T-helper 9 cell (primary cell): ENCODE data around the gene HCN1.
"Not testable (repeated sequence)": the region's sequence is repeated elsewhere in the genome, so short reads cannot be mapped to it uniquely, and the experiment has no call there.

Experiments used
- DNase-seq: peaks from one replicate; pipeline ENCODE4 v3.0.0-alpha.2; 2020

The HCN1 gene

DNA sequence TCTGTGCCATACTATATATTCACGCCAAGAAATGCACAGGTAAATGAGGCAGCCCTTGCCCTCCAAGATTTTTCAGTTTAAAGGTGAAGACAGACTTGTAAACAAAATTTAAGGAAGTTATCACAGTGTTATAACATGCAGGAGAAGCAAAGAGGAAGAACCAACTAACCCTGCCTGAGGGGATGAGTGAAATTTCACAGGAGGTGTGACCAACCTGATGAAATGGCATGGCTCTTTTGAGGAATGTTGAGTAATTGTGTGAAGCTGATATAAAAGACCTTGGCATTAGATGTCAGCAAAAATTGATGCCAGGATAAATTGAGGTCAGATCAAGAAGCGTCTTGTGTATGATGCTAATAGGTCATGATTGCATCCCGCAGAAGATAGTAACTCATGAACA lies 86.5 kb downstream of the HCN1 start:
- DNase-seq: no peak

- DNase-seq: no peak
Observed at GRCh38 chr5:45604092-45604491, 92.1 kb downstream of the HCN1 start.

- no peak for DNase-seq
Observed at GRCh38 chr5:45601424-45601823, 94.8 kb downstream of the HCN1 start.

DNA sequence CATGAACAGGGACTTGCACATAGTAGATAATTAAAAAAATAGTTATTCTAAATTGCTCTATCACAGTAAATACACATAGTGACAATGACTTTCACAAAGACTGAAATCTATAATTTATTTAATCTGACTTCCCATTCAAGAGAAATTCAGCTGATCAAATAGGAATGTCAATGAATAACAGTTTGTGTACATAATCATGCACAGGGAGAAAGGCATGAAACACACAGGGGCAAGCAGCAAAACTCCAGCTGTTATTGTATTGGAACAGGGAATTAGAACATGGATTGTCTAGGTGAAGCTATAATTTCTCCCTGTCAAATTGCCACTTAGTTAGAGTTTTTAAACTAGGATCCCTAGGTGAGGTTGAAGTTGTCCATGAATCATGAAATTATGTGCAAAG lies 99.9 kb downstream of the HCN1 start:
- DNase-seq: no peak

DNA sequence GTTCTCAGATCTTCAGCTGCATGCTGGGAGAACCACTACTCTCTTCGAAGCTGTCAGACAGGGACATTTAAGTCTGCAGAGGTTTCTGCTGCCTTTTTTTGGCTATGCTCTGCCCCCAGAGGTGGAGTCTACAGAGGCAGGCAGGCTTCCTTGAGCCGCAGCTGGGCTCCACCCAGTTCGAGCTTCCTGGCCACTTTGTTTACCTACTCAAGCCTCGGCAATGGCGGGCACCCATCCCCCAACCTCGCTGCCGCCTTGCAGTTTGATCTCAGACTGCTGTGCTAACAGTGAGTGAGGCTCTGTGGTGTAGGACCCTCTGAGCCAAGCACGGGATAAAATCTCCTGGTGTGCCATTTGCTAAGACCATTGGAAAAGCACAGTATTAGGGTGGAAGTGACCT lies 110.2 kb downstream of the HCN1 start:
- DNase-seq: not testable (repeated sequence)

DNA sequence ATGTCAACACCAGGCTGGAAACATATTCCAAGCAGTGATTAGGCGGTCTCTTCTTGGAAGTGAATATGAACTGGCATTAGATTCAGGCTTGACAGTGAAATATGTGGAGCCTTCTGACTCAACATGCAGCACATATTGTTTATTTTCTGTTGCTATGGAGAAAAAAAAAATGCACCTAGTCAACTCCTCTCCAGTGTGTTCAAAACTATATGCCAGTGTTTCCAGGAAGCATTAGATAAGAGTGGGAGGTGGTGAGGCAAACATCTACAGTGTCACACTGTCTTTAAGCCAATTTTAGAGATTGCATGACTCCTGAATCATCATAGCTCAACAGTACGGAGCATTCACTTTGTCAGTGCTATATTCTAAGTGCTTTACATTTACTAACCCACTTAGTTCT lies 117.9 kb downstream of the HCN1 start:
- no peak for DNase-seq

DNA sequence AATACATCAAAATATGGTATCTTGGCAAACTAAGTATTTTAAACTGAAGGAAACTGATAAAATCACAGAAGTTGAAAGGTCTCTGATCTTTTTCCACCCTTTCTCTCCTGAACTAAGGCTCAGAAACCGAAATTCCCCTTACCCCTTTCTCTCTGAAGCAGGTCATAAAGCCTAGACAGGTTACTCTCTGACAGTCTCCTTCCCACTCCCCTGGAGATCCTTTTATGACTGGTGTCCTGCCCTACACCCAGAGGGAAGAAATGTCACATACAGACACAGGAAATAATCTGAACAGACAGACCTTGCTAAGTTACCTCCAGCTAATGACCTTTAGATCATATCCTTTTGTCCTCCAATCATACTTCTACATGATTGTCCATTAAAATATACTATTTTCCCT lies 127.4 kb downstream of the HCN1 start:
- DNase-seq: no peak

GRCh38 chr5:45542421-45542820 lies 153.8 kb downstream of the HCN1 start:
- no peak for DNase-seq

GRCh38 chr5:45533663-45534062 lies 162.5 kb downstream of the HCN1 start:
- no peak for DNase-seq

GRCh38 chr5:45532826-45533624 lies 163.2 kb downstream of the HCN1 start:
- no peak for DNase-seq

GRCh38 chr5:45521067-45521466 lies 175.1 kb downstream of the HCN1 start:
- no peak for DNase-seq

DNA sequence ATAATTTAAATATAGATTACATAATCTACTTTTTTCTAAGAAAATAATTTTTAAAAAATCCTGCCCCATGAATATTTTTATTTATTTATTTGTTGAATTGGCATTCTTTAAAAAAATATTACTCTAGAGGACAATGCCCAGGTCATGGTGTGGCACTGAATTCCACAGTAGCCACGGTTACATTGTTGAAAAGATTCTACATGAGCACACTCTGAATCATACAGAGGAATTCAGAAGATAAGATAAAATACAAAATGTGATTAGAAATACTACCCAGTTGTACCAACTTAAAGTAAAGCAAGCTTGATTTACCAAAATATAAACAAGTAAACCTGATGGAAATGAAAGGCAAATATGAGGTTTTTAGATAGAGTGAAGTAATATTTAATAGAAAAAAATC lies 183.7 kb downstream of the HCN1 start:
- DNase-seq: no peak

DNA sequence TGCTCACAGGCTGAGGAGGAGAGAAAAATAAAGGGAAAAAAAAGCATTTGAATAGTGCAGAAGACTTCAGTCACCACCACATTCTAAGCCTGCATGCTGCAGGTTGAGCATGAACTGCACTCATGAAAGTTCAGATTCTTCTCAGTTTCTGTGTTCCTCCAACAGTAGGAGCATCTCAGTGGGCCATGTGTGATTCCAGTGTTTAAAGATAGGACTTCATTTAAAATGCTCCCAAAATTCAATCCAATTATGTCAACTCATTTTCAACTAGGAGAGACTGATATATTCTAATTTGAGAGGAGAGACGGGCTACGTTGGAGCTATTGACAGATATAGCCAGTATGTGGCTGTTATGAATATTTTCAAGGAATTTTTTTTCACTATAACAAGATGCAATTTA lies 186.8 kb downstream of the HCN1 start:
- no peak for DNase-seq

- no peak for DNase-seq
Observed at GRCh38 chr5:45508135-45508534, 188.0 kb downstream of the HCN1 start.

GRCh38 chr5:45507178-45507577 lies 189.0 kb downstream of the HCN1 start:
- no peak for DNase-seq

DNA sequence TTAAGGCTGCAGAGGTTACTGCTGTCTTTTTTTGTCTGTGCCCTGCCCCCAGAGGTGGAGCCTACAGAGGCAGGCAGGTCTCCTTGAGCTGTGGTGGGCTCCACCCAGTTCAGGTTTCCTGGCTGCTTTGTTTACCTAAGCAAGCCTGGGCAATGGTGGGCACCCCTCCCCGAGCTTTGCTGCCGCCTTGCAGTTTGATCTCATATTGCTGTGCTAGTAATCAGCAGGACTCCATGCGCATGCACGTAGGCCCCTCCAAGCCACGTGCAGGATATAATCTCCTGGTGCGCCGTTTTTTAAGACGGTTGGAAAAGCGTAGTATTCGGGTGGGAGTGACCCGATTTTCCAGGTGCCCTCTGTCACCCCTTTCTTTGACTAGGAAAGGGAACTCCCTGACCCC lies 197.2 kb downstream of the HCN1 start:
- not testable (repeated sequence) for DNase-seq

DNA sequence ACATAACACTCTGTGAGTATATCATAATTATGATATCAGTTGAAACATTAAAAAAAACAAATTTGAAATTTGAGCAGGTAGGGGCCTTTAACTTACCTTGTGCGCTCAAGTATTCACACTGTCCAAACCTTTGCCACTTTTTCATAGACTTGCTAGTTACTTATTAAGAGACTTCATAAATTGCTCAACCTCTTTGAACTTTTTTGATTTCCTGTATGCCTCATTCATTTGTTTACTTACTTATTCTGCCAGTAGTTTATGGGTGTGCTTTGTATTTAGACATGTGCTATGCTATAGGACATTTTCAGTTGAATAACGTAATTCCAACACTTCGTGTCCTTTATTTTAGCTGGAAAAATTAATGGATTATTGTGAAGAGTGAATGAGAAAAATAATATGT lies 204.8 kb downstream of the HCN1 start:
- DNase-seq: no peak

DNA sequence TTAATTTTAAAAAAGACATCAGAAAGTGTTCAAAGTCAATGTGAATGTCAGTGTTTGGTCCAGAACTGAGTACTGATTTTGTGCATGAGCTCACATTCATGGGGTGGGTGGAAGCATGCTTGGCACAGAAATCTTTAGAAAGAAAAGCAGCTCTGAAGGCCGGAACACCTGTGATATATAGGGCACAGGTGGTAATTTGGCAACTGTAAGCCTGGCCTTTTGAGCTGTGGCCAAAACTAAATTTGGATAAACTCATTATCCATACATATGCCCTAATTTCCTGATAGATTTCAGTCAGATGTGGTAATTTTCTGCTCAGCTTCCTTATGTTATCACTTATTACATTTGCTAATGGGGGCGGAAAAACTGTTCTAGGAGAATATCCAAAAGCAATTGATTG lies 211.4 kb downstream of the HCN1 start:
- DNase-seq: no peak

DNA sequence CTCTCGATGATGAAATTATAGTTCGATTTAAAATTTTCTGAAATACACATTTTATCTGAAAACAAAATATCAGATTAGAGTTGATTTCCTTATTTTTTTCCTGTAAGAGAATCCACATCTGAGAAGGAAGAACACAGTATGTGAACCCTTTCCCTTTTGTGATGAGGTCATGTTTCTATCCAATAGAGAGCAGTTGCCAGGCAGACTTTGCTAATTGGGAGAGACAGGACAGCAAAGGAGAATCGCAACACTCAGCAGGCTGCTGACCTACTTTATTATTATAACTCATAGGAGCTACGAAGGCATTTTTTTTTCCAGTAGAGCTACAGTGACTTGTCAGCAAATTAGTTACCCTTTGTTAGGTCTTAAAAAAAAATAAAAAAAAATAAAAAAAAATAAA lies 242.1 kb downstream of the HCN1 start:
- no peak for DNase-seq

DNA sequence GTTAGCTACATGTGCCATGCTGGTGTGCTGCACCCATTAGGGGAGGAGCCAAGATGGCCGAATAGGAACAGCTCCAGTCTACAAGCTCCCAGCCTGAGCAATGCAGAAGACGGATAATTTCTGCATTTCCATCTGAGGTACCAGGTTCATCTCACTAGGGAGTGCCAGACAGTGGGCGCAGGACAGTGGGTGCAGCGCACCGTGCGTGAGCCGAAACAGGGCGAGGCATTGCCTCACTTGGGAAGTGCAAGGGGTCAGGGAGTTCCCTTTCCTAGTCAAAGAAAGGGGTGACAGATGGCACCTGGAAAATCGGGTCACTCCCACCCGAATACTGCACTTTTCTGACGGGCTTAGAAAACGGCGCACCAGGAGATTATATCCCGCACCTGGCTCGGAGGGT lies 251.3 kb downstream of the HCN1 start:
- not testable (repeated sequence) for DNase-seq

DNA sequence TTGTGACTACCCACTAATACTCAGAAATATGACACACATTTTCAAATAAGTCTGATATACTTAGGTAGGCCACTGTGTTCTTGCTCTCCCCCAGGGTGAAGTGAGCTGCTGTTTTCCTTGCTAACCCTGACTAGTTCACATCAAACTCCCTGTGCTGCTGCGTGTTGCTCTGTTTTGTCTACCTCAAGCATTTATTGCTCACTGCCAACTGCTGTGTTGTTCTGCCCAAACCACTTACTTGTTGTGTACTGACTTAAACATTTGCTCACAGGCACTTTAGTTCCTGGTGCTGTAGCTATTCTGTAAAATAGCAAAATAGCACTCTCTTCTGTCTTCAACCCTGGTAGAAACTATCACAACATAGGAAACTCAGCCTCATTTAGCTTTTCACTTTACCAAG lies 255.7 kb downstream of the HCN1 start:
- no peak for DNase-seq

DNA sequence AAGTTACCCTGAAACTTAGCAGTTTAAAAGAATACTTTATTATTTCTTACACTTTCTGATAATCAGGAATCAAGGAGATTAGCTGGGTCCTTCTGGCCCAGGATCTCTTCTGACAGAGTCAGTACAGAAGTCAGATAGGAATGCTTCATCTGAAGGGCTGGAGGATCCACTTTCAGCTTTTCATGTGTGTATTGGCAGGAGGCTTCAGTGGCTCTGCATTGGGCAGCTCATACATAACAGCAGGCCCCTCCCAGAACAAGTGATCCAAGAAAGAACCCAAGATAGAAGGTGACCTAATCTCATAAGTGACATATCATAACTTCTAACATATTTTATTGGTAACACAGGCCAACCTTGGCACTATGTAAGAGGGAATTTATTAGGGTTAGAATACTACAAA lies 258.4 kb downstream of the HCN1 start:
- no peak for DNase-seq

DNA sequence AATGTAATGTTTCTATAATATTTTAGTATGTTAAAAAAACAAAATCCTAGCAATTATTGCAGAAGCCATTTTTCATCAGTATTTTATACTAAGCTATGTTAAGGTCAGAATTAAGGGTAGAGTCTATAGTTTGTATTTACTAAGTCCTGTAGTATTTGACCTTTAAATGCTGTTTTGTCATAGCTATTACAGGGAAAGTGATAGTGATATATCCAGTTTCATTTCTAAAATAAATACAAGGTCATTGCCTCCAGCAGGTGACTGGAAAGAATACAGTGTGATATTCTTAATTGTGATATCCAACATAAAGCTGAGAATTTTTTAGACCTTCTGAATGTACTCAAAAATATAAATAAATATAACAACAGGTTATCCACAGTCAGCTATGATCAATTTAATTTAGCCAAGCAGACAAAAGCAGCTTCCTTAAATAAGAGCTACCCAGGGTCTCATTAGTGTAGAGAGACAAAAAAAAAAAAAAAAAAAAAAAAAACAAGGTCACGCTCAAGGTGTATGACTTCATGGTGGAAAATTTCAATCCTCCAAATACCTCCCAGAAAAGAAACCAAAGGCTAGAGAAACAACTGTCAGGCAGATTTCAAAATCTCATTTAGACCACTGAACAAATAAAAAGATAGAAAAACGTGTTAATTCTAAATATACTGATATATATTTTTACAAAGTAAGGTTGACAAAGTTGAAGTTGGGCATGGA lies 278.7 kb downstream of the HCN1 start:
- no peak for DNase-seq
